Gastrocnemius medialis (tissue), 4 donors: Measurements from ENCODE around the gene ROR1.

ENCODE experiments used
- CTCF ChIP-seq, 5 experiments: fragments of 450-650 bp in 3 of 5; fragments of 200-600 bp in 2 of 5; sonication (generic) in 2 of 5; IDR thresholded peaks in 4 of 5; conservative IDR thresholded peaks in 1 of 5; 1 replicate in 4 of 5; 2 replicates in 1 of 5; pipeline ENCODE4 v1.5.1; 2016 to 2019; ENCODE audit warnings: antibody characterized with exemption in 5 of 5, mild to moderate bottlenecking in 3 of 5, moderate library complexity in 3 of 5
- POLR2A ChIP-seq, 2 donors: fragments of 450-650 bp; IDR thresholded peaks; one replicate each; pipeline ENCODE4 v1.6.1; 2017; ENCODE audit warnings: antibody characterized with exemption in 2 of 2, mild to moderate bottlenecking in 2 of 2, moderate library complexity in 2 of 2

GRCh38 chr1:64100791-64101190 lies 327.0 kb downstream of the ROR1 start:
- TF ChIP-seq CTCF (IDR thresholded peaks at IDR 0.05 in 4 of 5, conservative IDR thresholded peaks at IDR 0.05 in 1 of 5) = no peak
- no peak for TF ChIP-seq POLR2A (IDR thresholded peaks at IDR 0.05)
